Measurements from ENCODE around the gene MOB1A.

The MOB1A gene

DNA sequence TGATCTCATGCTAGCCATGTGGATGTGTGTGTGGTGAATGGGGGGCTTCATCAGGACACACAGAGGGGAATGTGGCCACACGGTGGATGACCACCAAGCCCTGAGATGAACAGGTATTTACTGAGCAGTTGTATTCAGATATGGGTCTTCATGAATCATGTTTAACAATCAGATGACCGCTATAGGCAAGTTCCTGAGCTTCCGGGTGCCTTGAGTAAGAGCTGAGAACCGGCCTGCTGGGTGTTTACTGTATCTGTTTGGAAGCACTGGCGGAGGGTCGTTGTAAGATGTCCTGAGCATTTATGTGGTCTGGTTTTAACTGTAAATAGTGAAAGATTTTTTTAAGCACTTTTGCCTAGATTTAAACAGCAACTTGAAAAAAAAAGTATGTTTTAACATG is 74.9 kb downstream of the MOB1A start:
- TF ChIP-seq CTCF (IDR thresholded peaks at IDR 0.05; ENCODE audit: insufficient read depth, low read depth, low read length, missing control alignments) = no peak
- no peak overlapping the region for H3K4me3 ChIP-seq (ENCODE audit: low read depth, low read length)
- DNase-seq (ENCODE audit: low read depth) = no peak
